ENCODE measurements around the gene ERC2. TPM values are rescaled to one million over a fixed set of nuclear protein-coding genes. Genes with fewer than 3 reads are reported as not detected.

ERC2 gene
- total RNA-seq, 1 donor from 2014 or later: 0.35 TPM

DNA sequence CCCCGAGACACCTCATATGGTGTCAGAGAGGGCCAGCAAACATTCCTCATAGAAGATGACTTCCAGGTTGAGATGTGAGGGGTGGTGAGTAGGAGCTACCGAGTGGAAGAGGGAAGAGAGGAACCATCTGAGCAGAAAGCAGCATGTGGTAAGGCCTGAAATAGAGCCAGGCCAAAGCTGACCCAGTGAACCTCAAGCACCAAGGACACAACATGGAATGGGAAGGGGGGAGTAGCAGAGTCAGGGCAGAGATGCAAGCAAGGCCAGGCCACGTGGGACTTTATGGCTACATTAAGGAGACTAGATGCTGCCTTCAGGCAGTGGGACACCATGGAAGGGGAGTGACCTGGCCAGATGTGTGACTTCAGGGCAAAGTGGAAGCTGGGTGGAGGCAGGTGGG lies 942.8 kb downstream of the ERC2 start:
- Mint-ChIP-seq H3K4me3 (ENCODE audit: unreplicated experiment) (no peak overlapping the region), H3K4me1 (ENCODE audit: unreplicated experiment) (peaks cover 12% of the 10 kb centered on the region), H3K36me3 (ENCODE audit: unreplicated experiment) (no peaks in the 10 kb centered on the region), H3K27me3 (ENCODE audit: unreplicated experiment) (peaks cover 11% of the 10 kb centered on the region), H3K9me3 (ENCODE audit: unreplicated experiment) (no peaks in the 10 kb centered on the region), H3K27ac (ENCODE audit: unreplicated experiment) (no peak overlapping the region)
- DNase-seq (ENCODE audit: extremely low spot score, unreplicated experiment): no peak
- TF ChIP-seq, protein P1, sequence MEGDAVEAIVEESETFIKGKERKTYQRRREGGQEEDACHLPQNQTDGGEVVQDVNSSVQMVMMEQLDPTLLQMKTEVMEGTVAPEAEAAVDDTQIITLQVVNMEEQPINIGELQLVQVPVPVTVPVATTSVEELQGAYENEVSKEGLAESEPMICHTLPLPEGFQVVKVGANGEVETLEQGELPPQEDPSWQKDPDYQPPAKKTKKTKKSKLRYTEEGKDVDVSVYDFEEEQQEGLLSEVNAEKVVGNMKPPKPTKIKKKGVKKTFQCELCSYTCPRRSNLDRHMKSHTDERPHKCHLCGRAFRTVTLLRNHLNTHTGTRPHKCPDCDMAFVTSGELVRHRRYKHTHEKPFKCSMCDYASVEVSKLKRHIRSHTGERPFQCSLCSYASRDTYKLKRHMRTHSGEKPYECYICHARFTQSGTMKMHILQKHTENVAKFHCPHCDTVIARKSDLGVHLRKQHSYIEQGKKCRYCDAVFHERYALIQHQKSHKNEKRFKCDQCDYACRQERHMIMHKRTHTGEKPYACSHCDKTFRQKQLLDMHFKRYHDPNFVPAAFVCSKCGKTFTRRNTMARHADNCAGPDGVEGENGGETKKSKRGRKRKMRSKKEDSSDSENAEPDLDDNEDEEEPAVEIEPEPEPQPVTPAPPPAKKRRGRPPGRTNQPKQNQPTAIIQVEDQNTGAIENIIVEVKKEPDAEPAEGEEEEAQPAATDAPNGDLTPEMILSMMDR (IDR thresholded peaks at IDR 0.05): no peak

DNA sequence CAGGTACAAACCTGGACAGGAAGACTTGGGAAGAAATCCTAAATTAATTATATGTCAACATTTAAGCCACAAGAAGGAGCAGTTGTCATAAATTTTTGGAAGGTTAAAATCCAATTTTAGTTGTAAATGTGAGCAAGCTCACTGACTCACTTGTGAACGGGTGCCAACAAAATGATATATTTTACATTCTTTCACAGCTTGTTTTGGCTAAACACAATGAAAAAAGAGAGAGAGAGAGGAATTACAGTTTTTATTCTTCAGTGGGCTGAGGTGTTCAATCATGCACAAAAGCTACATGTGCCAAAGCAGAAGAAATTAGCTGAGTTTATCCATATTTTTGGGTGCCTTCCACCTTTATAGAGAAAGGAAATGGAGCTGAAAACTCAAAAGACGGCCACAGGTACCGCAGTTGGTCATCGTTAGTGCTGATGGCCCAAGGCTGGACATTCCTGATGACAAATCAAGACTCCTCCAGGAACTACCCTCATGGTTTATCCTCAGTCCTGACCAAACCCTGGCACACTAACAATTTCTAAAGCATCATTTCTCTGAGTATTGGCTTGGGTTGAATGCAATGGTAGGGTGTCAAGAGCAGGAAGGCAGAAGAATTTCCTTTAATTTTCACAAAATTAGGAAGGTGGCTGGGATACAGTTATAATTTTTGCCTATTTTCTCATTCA lies 943.6 kb downstream of the ERC2 start:
- Mint-ChIP-seq H3K9me3 (ENCODE audit: unreplicated experiment) (no peaks in the 10 kb centered on the region), H3K36me3 (ENCODE audit: unreplicated experiment) (no peaks in the 10 kb centered on the region), H3K4me1 (ENCODE audit: unreplicated experiment) (peaks cover 12% of the 10 kb centered on the region), H3K27me3 (ENCODE audit: unreplicated experiment) (peaks cover 11% of the 10 kb centered on the region), H3K4me3 (ENCODE audit: unreplicated experiment) (no peak overlapping the region), H3K27ac (ENCODE audit: unreplicated experiment) (no peak overlapping the region)
- DNase-seq (ENCODE audit: extremely low spot score, unreplicated experiment): no peak
- TF ChIP-seq, protein P1 (IDR thresholded peaks at IDR 0.05): no peak

DNA sequence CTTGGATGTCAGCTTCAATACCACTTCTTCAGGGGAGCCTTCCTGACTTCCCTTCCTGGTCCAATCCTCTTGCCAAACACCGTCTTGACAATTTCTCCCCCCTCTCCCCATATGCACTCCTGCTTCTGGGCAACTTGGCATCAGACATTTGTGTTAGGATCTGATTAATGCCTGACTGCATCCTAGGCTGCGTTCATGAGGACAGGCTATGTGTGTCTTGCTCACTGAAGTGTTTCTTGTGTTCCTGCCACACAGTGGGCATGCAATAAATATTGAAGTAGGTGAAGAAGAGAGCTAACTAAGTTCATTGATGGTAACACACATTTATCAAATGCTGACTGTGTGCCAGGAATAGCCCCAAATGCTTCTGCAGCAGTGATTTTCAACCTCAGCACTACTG lies 944.8 kb downstream of the ERC2 start:
- TF ChIP-seq, protein P1 (IDR thresholded peaks at IDR 0.05): no peak
- no peak overlapping the region for H3K27ac Mint-ChIP-seq (ENCODE audit: unreplicated experiment)
- H3K36me3 Mint-ChIP-seq (ENCODE audit: unreplicated experiment): no peaks in the 10 kb centered on the region
- no peak overlapping the region for H3K4me3 Mint-ChIP-seq (ENCODE audit: unreplicated experiment)
- DNase-seq (ENCODE audit: extremely low spot score, unreplicated experiment): no peak
- no peaks in the 10 kb centered on the region for H3K9me3 Mint-ChIP-seq (ENCODE audit: unreplicated experiment)
- H3K4me1 Mint-ChIP-seq (ENCODE audit: unreplicated experiment): peaks cover 14% of the 10 kb centered on the region
- H3K27me3 Mint-ChIP-seq (ENCODE audit: unreplicated experiment): peaks cover 4% of the 10 kb centered on the region

DNA sequence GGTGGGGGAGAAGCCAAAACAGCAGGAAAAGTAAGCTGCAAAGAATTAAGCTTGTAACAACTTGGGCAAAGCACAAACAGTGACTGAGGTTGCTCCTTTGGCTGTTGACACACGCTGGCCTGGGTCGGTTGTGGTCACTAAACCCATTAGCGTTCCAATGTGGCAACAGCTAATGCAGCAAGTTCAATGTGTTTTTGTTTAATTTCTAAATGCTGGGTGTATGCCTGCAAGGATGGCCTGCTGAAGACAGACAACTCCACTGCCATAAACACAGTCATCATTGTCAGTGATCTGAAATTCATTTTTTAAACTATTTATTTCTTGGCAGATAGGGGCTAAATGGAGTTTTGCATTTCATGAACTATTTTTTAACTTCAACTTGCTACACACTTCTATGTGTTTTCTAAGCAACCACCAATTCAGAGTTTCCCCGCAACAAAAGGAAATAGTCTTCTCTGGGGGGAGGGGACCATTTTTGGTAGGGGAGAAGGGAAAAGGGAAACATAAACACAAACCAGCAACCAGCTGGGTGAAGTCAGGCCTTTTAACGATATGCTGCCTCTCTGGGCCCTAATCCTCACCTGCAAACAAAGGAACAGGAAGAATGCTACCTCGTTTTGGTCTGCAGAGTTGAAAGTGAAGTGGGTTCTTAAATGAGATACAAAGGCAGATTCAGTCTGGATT lies 946.4 kb downstream of the ERC2 start:
- no peaks in the 10 kb centered on the region for H3K9me3 Mint-ChIP-seq (ENCODE audit: unreplicated experiment)
- TF ChIP-seq, protein P1 (IDR thresholded peaks at IDR 0.05): no peak
- DNase-seq (ENCODE audit: extremely low spot score, unreplicated experiment): no peak
- H3K4me3 Mint-ChIP-seq (ENCODE audit: unreplicated experiment): no peak overlapping the region
- no peaks in the 10 kb centered on the region for H3K27me3 Mint-ChIP-seq (ENCODE audit: unreplicated experiment)
- no peaks in the 10 kb centered on the region for H3K36me3 Mint-ChIP-seq (ENCODE audit: unreplicated experiment)
- no peak overlapping the region for H3K27ac Mint-ChIP-seq (ENCODE audit: unreplicated experiment)
- peaks cover 15% of the 10 kb centered on the region for H3K4me1 Mint-ChIP-seq (ENCODE audit: unreplicated experiment)

DNA sequence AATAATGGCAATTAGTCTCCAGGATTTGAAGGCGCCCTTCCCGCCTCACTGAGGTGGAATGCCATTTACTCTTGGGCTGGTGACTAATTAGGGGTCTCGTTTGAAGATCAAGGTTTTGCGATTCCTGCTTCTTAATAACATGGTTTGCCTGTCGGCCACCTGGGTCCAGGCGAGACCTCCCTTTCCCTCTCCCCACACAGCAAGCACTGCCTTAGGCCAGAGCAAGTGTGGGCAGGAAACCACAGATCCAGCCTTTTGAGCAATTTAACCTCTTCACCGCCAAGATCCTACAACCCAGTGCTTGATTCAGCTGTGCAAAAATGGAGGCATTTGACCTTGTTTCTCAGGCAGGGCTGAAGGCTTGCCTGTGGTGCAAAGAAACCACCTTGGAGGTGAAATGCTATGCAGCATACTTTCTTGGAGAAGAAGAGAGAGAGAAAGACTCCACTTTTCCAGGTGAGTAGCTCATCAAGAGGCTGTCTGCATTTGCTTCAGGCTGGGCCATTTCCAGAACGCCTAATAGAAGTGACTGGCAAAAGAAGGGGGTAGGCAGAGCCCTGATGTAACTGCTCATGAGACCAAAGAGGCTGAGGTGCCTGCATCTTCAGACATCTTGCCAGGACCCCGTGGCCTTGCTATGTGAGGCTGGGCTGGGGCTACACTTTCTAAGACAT lies 947.1 kb downstream of the ERC2 start:
- H3K4me3 Mint-ChIP-seq (ENCODE audit: unreplicated experiment): no peak overlapping the region
- no peaks in the 10 kb centered on the region for H3K9me3 Mint-ChIP-seq (ENCODE audit: unreplicated experiment)
- H3K36me3 Mint-ChIP-seq (ENCODE audit: unreplicated experiment): no peaks in the 10 kb centered on the region
- peaks cover 15% of the 10 kb centered on the region for H3K4me1 Mint-ChIP-seq (ENCODE audit: unreplicated experiment)
- H3K27me3 Mint-ChIP-seq (ENCODE audit: unreplicated experiment): peaks cover under 1% of the 10 kb centered on the region
- H3K27ac Mint-ChIP-seq (ENCODE audit: unreplicated experiment): no peak overlapping the region
- DNase-seq (ENCODE audit: extremely low spot score, unreplicated experiment): no peak
- TF ChIP-seq, protein P1 (IDR thresholded peaks at IDR 0.05): no peak
